Measurements from ENCODE around the gene RABL6.

DNA sequence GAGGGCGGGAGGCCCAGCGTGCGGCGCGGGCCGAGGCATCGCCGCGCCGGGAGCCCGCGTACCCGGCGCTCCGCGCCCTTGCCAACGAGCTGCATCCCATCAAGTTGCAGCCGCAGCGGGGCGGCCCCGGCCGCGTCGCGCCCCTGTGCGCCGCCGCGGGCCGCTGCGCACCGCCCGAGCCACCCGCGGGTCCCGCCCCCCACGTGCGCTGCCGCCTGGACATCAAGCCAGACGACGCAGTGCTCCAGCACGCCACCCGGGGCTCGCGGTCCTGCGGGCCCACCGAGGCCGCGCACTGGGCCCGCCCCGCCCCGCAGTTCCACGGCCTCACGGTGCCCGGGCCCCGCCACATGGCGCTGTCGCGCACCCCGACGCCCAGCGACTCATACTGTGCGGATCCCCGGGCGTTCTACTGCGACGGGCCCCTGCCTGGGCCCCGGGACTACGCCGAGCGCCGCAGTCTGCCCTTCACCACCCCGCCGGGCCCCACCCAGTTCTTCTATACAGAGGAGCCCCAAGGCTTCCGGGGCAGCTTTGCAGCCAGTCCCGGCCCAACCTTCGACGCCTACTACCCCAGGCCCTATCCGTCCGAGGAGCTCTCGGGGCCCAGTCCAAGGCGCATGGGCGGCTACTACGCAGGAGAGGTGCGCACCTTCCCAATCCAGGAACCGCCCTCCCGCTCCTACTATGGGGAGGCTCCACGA, 37.2 kb downstream of the RABL6 start:
- TF ChIP-seq, protein P1, sequence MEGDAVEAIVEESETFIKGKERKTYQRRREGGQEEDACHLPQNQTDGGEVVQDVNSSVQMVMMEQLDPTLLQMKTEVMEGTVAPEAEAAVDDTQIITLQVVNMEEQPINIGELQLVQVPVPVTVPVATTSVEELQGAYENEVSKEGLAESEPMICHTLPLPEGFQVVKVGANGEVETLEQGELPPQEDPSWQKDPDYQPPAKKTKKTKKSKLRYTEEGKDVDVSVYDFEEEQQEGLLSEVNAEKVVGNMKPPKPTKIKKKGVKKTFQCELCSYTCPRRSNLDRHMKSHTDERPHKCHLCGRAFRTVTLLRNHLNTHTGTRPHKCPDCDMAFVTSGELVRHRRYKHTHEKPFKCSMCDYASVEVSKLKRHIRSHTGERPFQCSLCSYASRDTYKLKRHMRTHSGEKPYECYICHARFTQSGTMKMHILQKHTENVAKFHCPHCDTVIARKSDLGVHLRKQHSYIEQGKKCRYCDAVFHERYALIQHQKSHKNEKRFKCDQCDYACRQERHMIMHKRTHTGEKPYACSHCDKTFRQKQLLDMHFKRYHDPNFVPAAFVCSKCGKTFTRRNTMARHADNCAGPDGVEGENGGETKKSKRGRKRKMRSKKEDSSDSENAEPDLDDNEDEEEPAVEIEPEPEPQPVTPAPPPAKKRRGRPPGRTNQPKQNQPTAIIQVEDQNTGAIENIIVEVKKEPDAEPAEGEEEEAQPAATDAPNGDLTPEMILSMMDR (IDR thresholded peaks at IDR 0.05), result no peak
- TF ChIP-seq EZH2 (IDR thresholded peaks at IDR 0.05), result no peak

Data from neural progenitor cell (in vitro differentiated cells).